IMR-90 (cell line): ENCODE results near the gene TMEM131L. TPM values are rescaled to one million over a fixed set of nuclear protein-coding genes. Genes with fewer than 3 reads are reported as not detected.

ENCODE experiments used
- ATAC-seq: fragments of 200-7000 bp; cut with Tn5 transposase; 2 replicates; pipeline ENCODE4 v1.9.1; 2020; ENCODE audit warnings: low read depth, mild to moderate bottlenecking, moderate library complexity
- BruUV-seq: library from RNA; stranded (reverse); fragments of 400-500 nt; replicated peaks from 2 replicates; lab custom pipeline; 2021; lab: Mats Ljungman, UMichigan
- CTCF ChIA-PET: fragments of 300-600 bp; formaldehyde crosslinking; extraction: SDS; loops from one replicate; lab custom pipeline; 2021; ENCODE audit warnings: antibody characterized with exemption; lab: Yijun Ruan, JAX
- POLR2A ChIA-PET: fragments of 300-600 bp; sonication (Branson Sonifier 250); formaldehyde crosslinking; loops from one replicate; lab custom pipeline; 2022; ENCODE audit warnings: antibody characterized with exemption; ENCODE audit not compliant: unreplicated experiment; lab: Charles Lee
- DNase-seq: peaks from one replicate; pipeline ENCODE4 v3.0.0; 2013
- H2AFZ ChIP-seq: replicated peaks from 2 replicates; pipeline ENCODE3; 2013; ENCODE audit warnings: low read length, mild to moderate bottlenecking; ENCODE audit not compliant: poor library complexity
- H2AK5ac ChIP-seq: 2 replicates; pipeline ENCODE4 v1.6.1; 2013; ENCODE audit warnings: low read depth, low read length, inconsistent platforms
- H2AK9ac ChIP-seq: replicated peaks from 2 replicates; pipeline ENCODE3; 2013; ENCODE audit warnings: mild to moderate bottlenecking, low read depth, low read length, moderate library complexity; ENCODE audit not compliant: poor library complexity
- H2BK120ac ChIP-seq: 2 replicates; pipeline ENCODE4 v1.6.1; 2013; ENCODE audit warnings: low read depth, low read length, inconsistent platforms
- H2BK15ac ChIP-seq: 3 replicates; pipeline ENCODE4 v1.6.1; 2013; ENCODE audit warnings: low read depth, low read length, inconsistent platforms
- H2BK20ac ChIP-seq: 2 replicates; pipeline ENCODE4 v1.6.1; 2013; ENCODE audit warnings: low read depth, mild to moderate bottlenecking, inconsistent platforms, low read length, moderate library complexity
- H2BK5ac ChIP-seq: 2 replicates; pipeline ENCODE4 v1.6.1; 2013; ENCODE audit warnings: mild to moderate bottlenecking, low read depth, low read length, inconsistent platforms; ENCODE audit not compliant: poor library complexity, severe bottlenecking
- H3K14ac ChIP-seq: replicated peaks from 2 replicates; pipeline ENCODE4 v1.6.1; 2013; ENCODE audit warnings: low read depth, low read length, inconsistent platforms
- H3K18ac ChIP-seq: 2 replicates; pipeline ENCODE4 v1.6.1; 2013; ENCODE audit warnings: low read depth, low read length, control low read depth
- H3K23ac ChIP-seq: 2 replicates; pipeline ENCODE4 v1.6.1; 2013; ENCODE audit warnings: low read depth, low read length, inconsistent platforms
- H3K27ac ChIP-seq: 2 replicates; pipeline ENCODE4 v1.5.1; 2013; ENCODE audit warnings: mild to moderate bottlenecking, control low read depth, low read length; ENCODE audit not compliant: insufficient read depth
- H3K27me3 ChIP-seq: 2 replicates; pipeline ENCODE4 v1.6.1; 2013; ENCODE audit warnings: low read length; ENCODE audit not compliant: control insufficient read depth, insufficient read depth
- H3K36me3 ChIP-seq: 2 replicates; pipeline ENCODE4 v1.6.1; 2013; ENCODE audit warnings: low read length, mixed read lengths; ENCODE audit not compliant: control insufficient read depth, insufficient read depth
- H3K4ac ChIP-seq: 2 replicates; pipeline ENCODE4 v1.6.1; 2013; ENCODE audit warnings: low read depth, low read length, inconsistent platforms
- H3K4me1 ChIP-seq: 2 replicates; pipeline ENCODE4 v1.6.1; 2013; ENCODE audit warnings: low read length, mixed read lengths; ENCODE audit not compliant: control insufficient read depth, insufficient read depth
- H3K4me2 ChIP-seq: 2 replicates; pipeline ENCODE4 v1.6.1; 2013; ENCODE audit warnings: low read depth, mild to moderate bottlenecking, control low read depth, low read length, moderate library complexity
- H3K4me3 ChIP-seq: 2 replicates; pipeline ENCODE4 v1.5.1; 2013; ENCODE audit warnings: low read depth, mild to moderate bottlenecking, control low read depth, low read length, moderate library complexity; ENCODE audit not compliant: insufficient read depth
- H3K56ac ChIP-seq: 2 replicates; pipeline ENCODE4 v1.6.1; 2013; ENCODE audit warnings: low read length, inconsistent platforms; ENCODE audit not compliant: insufficient read depth; ENCODE audit errors: extremely low read depth
- H3K79me1 ChIP-seq, 2 experiments: 2 replicates each; pipeline ENCODE4 v1.6.1; 2013; ENCODE audit warnings: low read length in 2 of 2, inconsistent platforms in 1 of 2, low read depth in 1 of 2
- H3K9ac ChIP-seq: 2 replicates; pipeline ENCODE4 v1.6.1; 2013; ENCODE audit warnings: low read depth, low read length, control low read depth
- H3K9me1 ChIP-seq: 2 replicates; pipeline ENCODE4 v1.6.1; 2013; ENCODE audit warnings: low read length, inconsistent platforms; ENCODE audit not compliant: insufficient read depth
- H3K9me3 ChIP-seq: 2 replicates; pipeline ENCODE4 v1.6.1; 2013; ENCODE audit warnings: low read length; ENCODE audit not compliant: control insufficient read depth, insufficient read depth
- H4K20me1 ChIP-seq: 2 replicates; pipeline ENCODE4 v1.6.1; 2013; ENCODE audit warnings: low read length, inconsistent platforms; ENCODE audit not compliant: insufficient read depth
- H4K5ac ChIP-seq: 2 replicates; pipeline ENCODE4 v1.6.1; 2013; ENCODE audit warnings: mild to moderate bottlenecking, low read depth, low read length, control low read depth
- H4K8ac ChIP-seq, 2 experiments: 2 replicates each; pipeline ENCODE4 v1.6.1; 2013; ENCODE audit warnings: low read depth in 2 of 2, low read length in 2 of 2, control low read depth in 1 of 2, inconsistent platforms in 1 of 2
- H4K91ac ChIP-seq: 2 replicates; pipeline ENCODE4 v1.6.1; 2013; ENCODE audit warnings: low read depth, low read length, inconsistent platforms; ENCODE audit not compliant: insufficient read depth
- BHLHE40 ChIP-seq: fragments of 150-350 bp; IDR thresholded peaks from 2 replicates; pipeline ENCODE4 v1.6.1; 2016; ENCODE audit warnings: mild to moderate bottlenecking, low read depth, low read length
- CHD1 ChIP-seq: IDR thresholded peaks from 2 replicates; pipeline ENCODE4 v1.6.1; 2012; ENCODE audit warnings: low read depth, low read length, improper control_type of control experiment
- CTCF ChIP-seq: conservative IDR thresholded peaks from 2 replicates; pipeline ENCODE4 v1.5.1; 2012; ENCODE audit warnings: mild to moderate bottlenecking, low read depth, low read length, improper control_type of control experiment
- MAZ ChIP-seq: IDR thresholded peaks from 2 replicates; pipeline ENCODE4 v1.6.1; 2012; ENCODE audit warnings: low read depth, mild to moderate bottlenecking, low read length, improper control_type of control experiment, moderate library complexity, borderline replicate concordance
- MXI1 ChIP-seq: IDR thresholded peaks from 2 replicates; pipeline ENCODE4 v1.6.1; 2012; ENCODE audit warnings: low read depth, mild to moderate bottlenecking, low read length, moderate library complexity, borderline replicate concordance
- POLR2A ChIP-seq: IDR thresholded peaks from 2 replicates; pipeline ENCODE4 v1.6.1; 2012; ENCODE audit warnings: mild to moderate bottlenecking, low read depth, low read length
- RAD21 ChIP-seq: IDR thresholded peaks from 2 replicates; pipeline ENCODE4 v1.6.1; 2012; ENCODE audit warnings: low read length, improper control_type of control experiment
- RCOR1 ChIP-seq: IDR thresholded peaks from 2 replicates; pipeline ENCODE4 v1.6.1; 2012; ENCODE audit warnings: mild to moderate bottlenecking, low read length, improper control_type of control experiment; ENCODE audit not compliant: insufficient replicate concordance
- RFX5 ChIP-seq: IDR thresholded peaks from 2 replicates; pipeline ENCODE4 v1.8.0; 2012; ENCODE audit warnings: low read depth, mild to moderate bottlenecking, low read length, moderate library complexity
- SMC3 ChIP-seq: fragments of 150-350 bp; IDR thresholded peaks from 2 replicates; pipeline ENCODE4 v1.6.1; 2016; ENCODE audit warnings: low read depth, mild to moderate bottlenecking, antibody characterized with exemption, low read length, moderate library complexity
- USF2 ChIP-seq: fragments of 150-350 bp; IDR thresholded peaks from 2 replicates; pipeline ENCODE4 v1.6.1; 2017; ENCODE audit warnings: mild to moderate bottlenecking, antibody characterized with exemption, low read length, low read depth
- WGBS, 2 experiments: methylation state at CpG; one replicate each; pipeline versions ENCODE4 v1.1.5 to v1.1.7; 2013; ENCODE audit warnings: missing lambda C conversion rate in 2 of 2; ENCODE audit not compliant: insufficient read length in 1 of 2; ENCODE audit errors: extremely low coverage in 2 of 2; 5-methylcytosine and 5-hydroxymethylcytosine counted together
- dilution Hi-C: fragments of 300-500 bp; cut with HindIII; formaldehyde crosslinking; loops from one replicate; pipeline ENCODE4 v1.14.3; 2018; ENCODE audit warnings: low sequenced_read_pairs; ENCODE audit not compliant: unreplicated experiment
- in situ Hi-C: fragments of 300-500 bp; cut with MboI; formaldehyde crosslinking; loops from 3 replicates; pipeline ENCODE4 v1.14.3; 2019; ENCODE audit warnings: low sequenced_read_pairs, inconsistent platforms, mixed read lengths
- intact Hi-C: fragments of 100-400 bp; cut with micrococcal nuclease; formaldehyde crosslinking; loops from 2 replicates; pipeline ENCODE4 v1.10.0; 2022
- polyA plus RNA-seq, 3 experiments: library from polyadenylated mRNA; depleted of rRNA; stranded (reverse); fragments of >200 nt; gene quantifications; 2 replicates each; pipeline ENCODE4 v1.2.3, GENCODE V29; 2012; ENCODE audit warnings: low replicate concordance in 1 of 3
- total RNA-seq: library from RNA; depleted of rRNA; stranded (reverse); fragments of >200 nt; gene quantifications from 2 replicates; pipeline ENCODE4 v1.2.3, GENCODE V29; 2012
- TF ChIP-seq, protein P1 (sequence below): fragments of 150-350 bp; IDR thresholded peaks from 2 replicates; pipeline ENCODE4 v1.6.1; 2016; ENCODE audit warnings: low read depth, mild to moderate bottlenecking, low read length, moderate library complexity, borderline replicate concordance

TMEM131L gene
- total and polyA plus RNA-seq, 2 of the 4 experiments (the other 2 are of a cell fraction), result 8.4 to 23.8 TPM

DNA sequence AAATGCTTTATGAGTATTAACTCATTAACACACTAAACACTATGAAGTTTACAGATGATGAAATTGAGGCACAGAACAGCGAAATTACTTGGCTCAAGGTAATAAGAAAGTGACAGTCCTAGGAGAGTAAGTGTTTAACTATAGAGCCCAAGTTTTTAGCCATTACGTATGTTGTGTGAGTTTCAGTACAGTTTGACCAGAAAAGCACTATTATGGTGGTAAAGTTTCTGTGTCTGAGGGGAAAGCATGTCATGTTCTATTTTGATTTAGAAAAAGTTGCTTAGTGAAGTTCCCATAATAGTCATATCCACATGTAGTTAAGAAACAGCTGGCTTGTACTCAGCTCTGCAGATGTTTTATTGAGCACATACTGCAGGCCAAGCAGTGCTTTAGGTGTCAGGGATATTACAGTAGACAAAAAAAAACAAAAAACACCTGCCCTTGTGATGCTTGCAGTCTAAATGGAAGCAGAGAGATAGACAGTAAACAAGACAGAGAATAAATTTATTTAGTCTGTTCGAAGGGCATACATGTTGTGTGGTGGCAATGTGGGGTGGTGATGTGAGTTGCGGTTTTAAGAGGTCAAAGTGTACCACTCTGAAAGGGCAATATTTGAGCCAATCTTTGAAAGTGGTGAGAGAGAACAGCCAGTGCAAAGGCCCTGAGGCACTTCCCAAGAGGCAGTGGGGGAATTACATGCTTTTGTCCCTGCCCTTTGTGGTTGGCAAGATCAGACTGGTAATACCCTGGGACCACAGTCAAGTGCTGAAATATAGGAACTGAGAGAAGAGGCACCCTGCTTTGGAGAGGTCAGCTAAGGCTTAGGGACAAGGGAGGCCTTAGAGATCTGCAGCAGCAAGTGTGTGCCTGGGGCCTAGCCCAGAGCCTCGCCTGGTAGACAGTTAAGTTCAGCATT, 6.2 kb downstream of the TMEM131L start:
- ATAC-seq, result no peak
- H3K4ac ChIP-seq, result no peak overlapping the region
- TF ChIP-seq SMC3 (no peak), MAZ (no peak), CHD1 (no peak), BHLHE40 (no peak), RFX5 (no peak), MXI1 (no peak), RAD21 (no peak), POLR2A (no peak), RCOR1 (no peak), CTCF (no peak), USF2 (no peak)
- TF ChIP-seq, protein P1, sequence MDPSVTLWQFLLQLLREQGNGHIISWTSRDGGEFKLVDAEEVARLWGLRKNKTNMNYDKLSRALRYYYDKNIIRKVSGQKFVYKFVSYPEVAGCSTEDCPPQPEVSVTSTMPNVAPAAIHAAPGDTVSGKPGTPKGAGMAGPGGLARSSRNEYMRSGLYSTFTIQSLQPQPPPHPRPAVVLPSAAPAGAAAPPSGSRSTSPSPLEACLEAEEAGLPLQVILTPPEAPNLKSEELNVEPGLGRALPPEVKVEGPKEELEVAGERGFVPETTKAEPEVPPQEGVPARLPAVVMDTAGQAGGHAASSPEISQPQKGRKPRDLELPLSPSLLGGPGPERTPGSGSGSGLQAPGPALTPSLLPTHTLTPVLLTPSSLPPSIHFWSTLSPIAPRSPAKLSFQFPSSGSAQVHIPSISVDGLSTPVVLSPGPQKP, result no peak
- H4K91ac ChIP-seq, result no peak overlapping the region
- H2AK9ac ChIP-seq, result peak overlapping the region; percentile 15
- dilution Hi-C loops (no loop called here), intact Hi-C loops (no loop called here), in situ Hi-C loops (no loop called here)
- H4K20me1 ChIP-seq, result peaks cover 5% of the 10 kb centered on the region; the same call in 1 of the 2 replicates
- H3K4me3 ChIP-seq, result no peak overlapping the region
- H2AFZ ChIP-seq, result no peak overlapping the region
- no peak overlapping the region for H4K5ac ChIP-seq
- no peak for DNase-seq
- no peak overlapping the region for H3K23ac ChIP-seq
- H3K56ac ChIP-seq, result no peak overlapping the region
- H2BK5ac ChIP-seq, result no peak overlapping the region
- H2AK5ac ChIP-seq, result no peak overlapping the region
- BruUV-seq, result no TSS peak
- no peak overlapping the region for H3K14ac ChIP-seq
- ChIA-PET CTCF (no interaction called here), POLR2A (no interaction called here)
- no peak overlapping the region for H2BK15ac ChIP-seq
- H3K9ac ChIP-seq, result no peak overlapping the region
- H2BK20ac ChIP-seq, result no peak overlapping the region
- 100% methylated on average over 1 of the region's 5 CpGs; no CpG with 5 or more reads in 1 of the 2 experiments for WGBS, 2 experiments
- H3K27ac ChIP-seq, result no peak overlapping the region
- H3K27me3 ChIP-seq, result no peaks in the 10 kb centered on the region
- H3K36me3 ChIP-seq, result peaks cover 3% of the 10 kb centered on the region
- no peak overlapping the region for H3K4me2 ChIP-seq
- H3K18ac ChIP-seq, result no peak overlapping the region
- H4K8ac ChIP-seq, result no peak overlapping the region
- peaks cover under 1% of the 10 kb centered on the region; the same call in 1 of the 2 replicates for H3K4me1 ChIP-seq
- H3K9me1 ChIP-seq, result peaks cover 6% of the 10 kb centered on the region
- no peaks in the 10 kb centered on the region for H3K9me3 ChIP-seq
- peaks cover 5 to 34% of the 10 kb centered on the region in 2 experiments for H3K79me1 ChIP-seq
- no peak overlapping the region for H2BK120ac ChIP-seq
